Endothelial cell of umbilical vein (primary cell): ENCODE results near the gene C5AR1. TPM values are rescaled to one million over a fixed set of nuclear protein-coding genes. Genes with fewer than 3 reads are reported as not detected.
A peak's percentile ranks its signal among the peaks of the same experiment; 100 is the strongest.

ENCODE experiments used
- BruUV-seq: library from RNA; stranded (reverse); fragments of 400-500 nt; replicated peaks from 2 replicates; lab custom pipeline; 2021; lab: Mats Ljungman, UMichigan
- CTCF ChIA-PET: fragments of 300-600, 350-600 bp; sonication (Branson Sonifier 250); formaldehyde crosslinking; loops from one replicate; lab custom pipeline; 2021; ENCODE audit warnings: antibody characterized with exemption, inconsistent platforms; lab: Charles Lee
- POLR2A ChIA-PET: fragments of 300-600, 350-600 bp; sonication (Branson Sonifier 250); formaldehyde crosslinking; loops from one replicate; lab custom pipeline; 2021; ENCODE audit warnings: antibody characterized with exemption, inconsistent platforms; lab: Charles Lee
- DNase-seq: peaks from one replicate; pipeline ENCODE4 v3.0.0-alpha.2; 2011; ENCODE audit warnings: low read depth, low spot score
- FAIRE-seq: peaks from 2 replicates; lab custom pipeline; 2011; peaks lifted over from hg19 to GRCh38; lab: Jason Lieb, UNC
- H2AFZ ChIP-seq: 2 replicates; pipeline ENCODE4 v1.6.0; 2012; ENCODE audit warnings: low read depth, low read length, control low read depth, inconsistent platforms
- H3K27ac ChIP-seq: 2 replicates; pipeline ENCODE4 v1.5.1; 2011; ENCODE audit warnings: low read depth, mild to moderate bottlenecking, control low read depth, low read length, moderate library complexity; ENCODE audit not compliant: insufficient read depth
- H3K27me3 ChIP-seq, 2 experiments: 2 replicates each; pipeline versions ENCODE4 v1.6.0 to v1.6.1; 2011; ENCODE audit warnings: low read length in 2 of 2, mixed read lengths in 1 of 2; ENCODE audit not compliant: control insufficient read depth in 2 of 2, insufficient read depth in 2 of 2
- H3K36me3 ChIP-seq, 2 experiments: 2 replicates in 1 of 2; 3 replicates in 1 of 2; pipeline ENCODE4 v1.5.1; 2011; ENCODE audit warnings: low read length in 2 of 2, mild to moderate bottlenecking in 1 of 2, moderate library complexity in 1 of 2; ENCODE audit not compliant: control insufficient read depth in 2 of 2, insufficient read depth in 2 of 2; ENCODE audit errors: extremely low read depth in 1 of 2
- H3K4me1 ChIP-seq: 3 replicates; pipeline ENCODE4 v1.5.1; 2011; ENCODE audit warnings: mild to moderate bottlenecking, low read length; ENCODE audit not compliant: control insufficient read depth, insufficient read depth; ENCODE audit errors: extremely low read depth
- H3K4me2 ChIP-seq: 2 replicates; pipeline ENCODE4 v1.6.1; 2011; ENCODE audit warnings: low read length, control low read depth, mixed read lengths; ENCODE audit not compliant: insufficient read depth
- H3K4me3 ChIP-seq, 3 experiments: fragments of 200-600 bp in 1 of 3; sonication (generic), shearing (Covaris generic) in 1 of 3; replicated peaks in 1 of 3; 2 replicates each; pipeline ENCODE4 v1.5.1; 2011 to 2016; ENCODE audit warnings: control low read depth in 3 of 3, low read length in 3 of 3, mild to moderate bottlenecking in 2 of 3, inconsistent platforms in 1 of 3, low read depth in 1 of 3, moderate library complexity in 1 of 3; ENCODE audit not compliant: insufficient read depth in 1 of 3
- H3K79me2 ChIP-seq: 2 replicates; pipeline ENCODE4 v1.6.0; 2012; ENCODE audit warnings: low read length, inconsistent platforms; ENCODE audit not compliant: control insufficient read depth, insufficient read depth
- H3K9ac ChIP-seq: replicated peaks from 2 replicates; pipeline ENCODE3; 2011; ENCODE audit warnings: low read length, control low read depth; ENCODE audit not compliant: insufficient read depth; ENCODE audit errors: extremely low read depth
- H3K9me1 ChIP-seq: replicated peaks from 3 replicates; pipeline ENCODE4 v1.6.0; 2011; ENCODE audit warnings: mild to moderate bottlenecking, low read length; ENCODE audit not compliant: control insufficient read depth, insufficient read depth; ENCODE audit errors: extremely low read depth
- H3K9me3 ChIP-seq: replicated peaks from 2 replicates; pipeline ENCODE4 v1.5.1; 2012; ENCODE audit warnings: low read length, inconsistent platforms; ENCODE audit not compliant: control insufficient read depth, insufficient read depth
- H4K20me1 ChIP-seq: replicated peaks from 2 replicates; pipeline ENCODE3; 2011; ENCODE audit warnings: mild to moderate bottlenecking, low read length; ENCODE audit not compliant: control insufficient read depth, insufficient read depth; ENCODE audit errors: extremely low read depth
- EZH2 ChIP-seq: IDR thresholded peaks from 2 replicates; pipeline ENCODE4 v1.6.1; 2012; ENCODE audit warnings: borderline replicate concordance, low read depth, mild to moderate bottlenecking, moderate library complexity, low read length, inconsistent platforms; ENCODE audit not compliant: severe bottlenecking
- FOS ChIP-seq: IDR thresholded peaks from 2 replicates; pipeline ENCODE4 v1.6.1; 2011; ENCODE audit warnings: mild to moderate bottlenecking, low read length, moderate library complexity, borderline replicate concordance; ENCODE audit not compliant: insufficient read depth
- GATA2 ChIP-seq: IDR thresholded peaks from 2 replicates; pipeline ENCODE4 v1.7.0; 2011; ENCODE audit warnings: low read depth, mild to moderate bottlenecking, moderate library complexity, mixed read lengths, low read length; ENCODE audit not compliant: insufficient read length, insufficient read depth
- JUN ChIP-seq: IDR thresholded peaks from 2 replicates; pipeline ENCODE4 v1.6.1; 2011; ENCODE audit warnings: borderline replicate concordance, low read depth; ENCODE audit not compliant: insufficient read length, insufficient read depth
- MYC ChIP-seq: IDR thresholded peaks from one replicate; pipeline ENCODE4 v1.6.1; 2011; ENCODE audit warnings: mild to moderate bottlenecking, low read depth, low read length
- POLR2A ChIP-seq: IDR thresholded peaks from 2 replicates; pipeline ENCODE4 v1.6.1; 2012; ENCODE audit warnings: low read depth, mild to moderate bottlenecking, control low read depth, low read length
- POLR2AphosphoS5 ChIP-seq: IDR thresholded peaks from 2 replicates; pipeline ENCODE4 v1.6.1; 2012; ENCODE audit warnings: low read depth, mild to moderate bottlenecking, control low read depth, low read length, moderate library complexity; ENCODE audit not compliant: insufficient read depth
- dilution Hi-C: fragments of 300-500 bp; cut with MboI; formaldehyde crosslinking; loops from one replicate; pipeline ENCODE4 v1.15.0; 2019; ENCODE audit warnings: low sequenced_read_pairs; ENCODE audit not compliant: extremely low pct_ligation_motif_present
- intact Hi-C: fragments of 100-400 bp; cut with micrococcal nuclease; formaldehyde crosslinking; loops from one replicate; pipeline ENCODE4 v1.10.0; 2022
- polyA plus RNA-seq, 4 experiments: library from polyadenylated mRNA; depleted of rRNA in 3 of 4; stranded (reverse) in 3 of 4; unstranded in 1 of 4; fragments of >200 nt; gene quantifications; 2 replicates each; pipeline versions ENCODE4 v1.2.1 to v1.2.3, GENCODE V29; 2011 to 2012; ENCODE audit warnings: missing spikeins in 1 of 4
- total RNA-seq: library from RNA; stranded (reverse); gene quantifications from 2 replicates; pipeline ENCODE4 v1.2.3, GENCODE V29; 2021
- TF ChIP-seq, protein P1 (sequence below): IDR thresholded peaks from 2 replicates; pipeline ENCODE4 v1.6.1; 2011; ENCODE audit not compliant: insufficient read depth, insufficient read length
- TF ChIP-seq, protein P2 (sequence below), 2 donors: IDR thresholded peaks; 1 replicate in 1 of 2; 2 replicates in 1 of 2; pipeline ENCODE4 v1.5.1; 2011; ENCODE audit warnings: low read length in 2 of 2, mild to moderate bottlenecking in 2 of 2, moderate library complexity in 2 of 2, control low read depth in 1 of 2, inconsistent platforms in 1 of 2, low read depth in 1 of 2; ENCODE audit not compliant: insufficient read depth in 1 of 2; ENCODE audit errors: extremely low read depth in 1 of 2

C5AR1 gene
- total and polyA plus RNA-seq, 2 donors (not counting 3 experiments of a cell fraction or from before 2014, with no cell fraction given) = 0.11 to 0.49 TPM

DNA sequence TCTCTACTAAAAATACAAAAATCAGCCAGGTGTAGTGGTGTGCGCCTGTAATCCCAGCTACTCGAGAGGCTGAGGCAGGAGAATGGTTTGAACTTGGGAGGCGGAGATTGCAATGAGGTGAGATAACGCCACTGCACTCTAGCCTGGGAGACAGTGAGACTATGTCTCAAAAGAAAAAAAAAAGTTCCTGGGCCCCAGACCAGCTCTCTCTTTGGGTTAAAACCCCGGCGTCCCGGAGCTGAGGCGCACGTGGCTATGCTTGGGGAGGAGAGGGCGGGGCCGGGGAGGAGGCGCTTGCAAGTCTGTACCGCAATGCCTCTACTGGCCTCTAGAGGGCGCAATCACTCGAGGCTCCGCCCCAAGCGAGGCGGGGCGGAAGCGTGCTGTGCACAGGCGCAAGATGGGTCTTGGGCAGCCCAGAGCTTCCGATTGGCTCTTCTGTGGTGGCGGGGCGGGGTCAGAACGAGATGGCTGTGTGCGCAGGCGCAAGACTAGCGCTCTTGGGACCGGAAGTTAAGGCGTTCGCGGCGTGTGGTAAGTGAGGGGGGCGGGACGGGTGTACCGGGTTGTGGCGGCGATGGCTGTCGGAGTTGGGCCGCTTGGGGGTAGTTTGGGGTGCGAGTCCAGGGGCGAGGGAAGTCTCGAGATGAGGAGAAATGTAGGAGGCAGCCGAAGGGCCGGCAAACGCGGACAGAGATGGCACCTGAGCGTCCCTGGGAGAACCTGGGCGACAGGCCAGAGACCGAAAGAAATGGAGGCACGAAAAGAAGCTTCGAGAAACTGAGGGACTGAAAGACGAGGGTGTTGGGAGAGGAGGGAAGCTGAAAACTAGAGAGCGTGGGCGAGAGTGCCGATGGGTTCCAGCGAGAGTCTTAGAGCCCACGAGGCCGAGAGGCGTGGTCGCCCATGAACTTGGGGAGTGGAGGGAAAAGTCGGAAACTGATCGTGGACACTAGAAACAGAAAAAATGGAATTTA is 39.4 kb downstream of the C5AR1 start, which contains the start of gene DHX34:
Gene DHX34, plus strand, starts transcription at position 497 of the 977 bp plus-strand sequence. CDS start 3,716 bp downstream, outside the sequence.
- FAIRE-seq = peak; percentile 99
- peak within 1 kb of the TSS; percentile 44 to 55 (median 53) for H3K4me3 ChIP-seq
- no peaks in the 10 kb centered on the region for H4K20me1 ChIP-seq
- no peaks in the 10 kb centered on the region for H3K9me1 ChIP-seq
- peak within 1 kb of the TSS; percentile 73 for H3K4me2 ChIP-seq
- POLR2A ChIA-PET = interaction anchor here (0.6 to 1.0 kb wide), 3 partner anchors 33 to 51 kb away, joined by 3 to 4 read pairs (median 4); no protein-coding TSS in a partner anchor
- CTCF ChIA-PET = interaction anchor here (0.6 to 2.6 kb wide), 33 partner anchors 8 to 377 kb away, joined by 3 to 25 read pairs (median 5); partner anchors contain the start of genes INAFM1 and KPTN
- peak; percentile 100 for DNase-seq
- no peaks in the 10 kb centered on the region for H3K9me3 ChIP-seq
- peaks cover 19% of the 10 kb centered on the region for H3K79me2 ChIP-seq
- BruUV-seq = no TSS peak
- intact Hi-C loops (loop anchor here (1.0 to 5.0 kb wide), 3 partner anchors 15 to 263 kb away; partner anchors contain the start of gene INAFM1), dilution Hi-C loops (no loop called here)
- peak within 1 kb of the TSS; percentile 61 for H2AFZ ChIP-seq
- TF ChIP-seq POLR2AphosphoS5 = peak; percentile 82
- TF ChIP-seq FOS = no peak
- TF ChIP-seq GATA2 = no peak
- no peak for TF ChIP-seq EZH2
- TF ChIP-seq, protein P1, sequence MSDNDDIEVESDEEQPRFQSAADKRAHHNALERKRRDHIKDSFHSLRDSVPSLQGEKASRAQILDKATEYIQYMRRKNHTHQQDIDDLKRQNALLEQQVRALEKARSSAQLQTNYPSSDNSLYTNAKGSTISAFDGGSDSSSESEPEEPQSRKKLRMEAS = peak; percentile 58
- peak; percentile 5 for TF ChIP-seq MYC
- TF ChIP-seq JUN = no peak
- TF ChIP-seq POLR2A = peak; percentile 79
- TF ChIP-seq, protein P2, sequence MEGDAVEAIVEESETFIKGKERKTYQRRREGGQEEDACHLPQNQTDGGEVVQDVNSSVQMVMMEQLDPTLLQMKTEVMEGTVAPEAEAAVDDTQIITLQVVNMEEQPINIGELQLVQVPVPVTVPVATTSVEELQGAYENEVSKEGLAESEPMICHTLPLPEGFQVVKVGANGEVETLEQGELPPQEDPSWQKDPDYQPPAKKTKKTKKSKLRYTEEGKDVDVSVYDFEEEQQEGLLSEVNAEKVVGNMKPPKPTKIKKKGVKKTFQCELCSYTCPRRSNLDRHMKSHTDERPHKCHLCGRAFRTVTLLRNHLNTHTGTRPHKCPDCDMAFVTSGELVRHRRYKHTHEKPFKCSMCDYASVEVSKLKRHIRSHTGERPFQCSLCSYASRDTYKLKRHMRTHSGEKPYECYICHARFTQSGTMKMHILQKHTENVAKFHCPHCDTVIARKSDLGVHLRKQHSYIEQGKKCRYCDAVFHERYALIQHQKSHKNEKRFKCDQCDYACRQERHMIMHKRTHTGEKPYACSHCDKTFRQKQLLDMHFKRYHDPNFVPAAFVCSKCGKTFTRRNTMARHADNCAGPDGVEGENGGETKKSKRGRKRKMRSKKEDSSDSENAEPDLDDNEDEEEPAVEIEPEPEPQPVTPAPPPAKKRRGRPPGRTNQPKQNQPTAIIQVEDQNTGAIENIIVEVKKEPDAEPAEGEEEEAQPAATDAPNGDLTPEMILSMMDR (IDR thresholded peaks at IDR 0.05; ENCODE audit: extremely low read depth in 1 of 2, insufficient read depth in 1 of 2, low read depth in 1 of 2, low read length in 2 of 2) = peak; percentile 99 to 100
- H3K9ac ChIP-seq = peak within 1 kb of the TSS; percentile 17
- H3K27ac ChIP-seq = no peak within 1 kb of the TSS
- no peaks in the 10 kb centered on the region for H3K27me3 ChIP-seq
- H3K36me3 ChIP-seq = peaks cover 0 to 9% of the 10 kb centered on the region in 2 experiments
- peaks cover 6% of the 10 kb centered on the region for H3K4me1 ChIP-seq
